Measurements from ENCODE around the gene ATXN7L3.

The ATXN7L3 gene

GRCh38 chr17:44200478-44201155 lies 933 bp upstream of the ATXN7L3 start:
- no peak for DNase-seq (ENCODE audit: low spot score)

DNA sequence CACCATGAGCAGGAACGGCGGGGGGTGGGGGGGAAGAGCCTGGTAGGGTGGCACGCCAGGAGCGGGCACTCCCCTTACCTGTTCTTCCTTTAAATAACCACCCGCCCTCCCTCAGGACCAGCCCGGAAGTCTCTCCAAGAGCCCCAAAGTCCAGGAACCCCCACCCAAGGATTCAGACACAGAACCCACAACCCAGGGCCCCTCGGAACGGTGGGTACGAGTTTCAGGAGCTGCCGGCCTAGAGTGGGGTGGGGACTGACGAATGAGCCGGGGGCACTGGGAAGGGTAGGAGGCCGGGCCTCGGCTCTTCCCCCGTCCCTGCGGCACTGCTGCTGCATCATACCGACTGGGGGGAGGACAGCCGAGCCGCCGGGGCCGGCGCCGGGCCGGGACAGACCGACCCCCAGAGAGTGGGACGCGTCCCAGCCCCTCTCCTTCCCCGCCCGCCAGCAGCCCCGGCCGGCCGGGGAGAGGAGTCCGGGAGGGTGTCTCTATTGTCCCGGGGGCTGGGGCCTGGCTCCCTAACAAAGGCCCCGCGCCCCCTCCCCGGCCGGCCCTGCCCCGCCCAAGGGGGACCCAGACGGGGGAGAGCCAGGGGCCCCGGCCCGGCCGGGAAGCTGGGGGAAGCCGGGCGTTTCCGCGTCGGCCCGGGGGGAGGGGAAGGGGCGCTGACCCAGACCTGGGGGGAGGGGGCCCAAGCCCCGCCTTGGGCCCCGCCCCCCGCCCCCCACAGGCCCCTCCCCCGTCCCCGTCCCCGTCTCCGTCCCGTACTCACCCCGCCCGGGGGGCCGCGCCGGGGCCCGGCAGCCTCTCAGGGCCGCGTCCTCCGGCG lies 747 bp downstream of the ATXN7L3 start:
- DNase-seq (ENCODE audit: low spot score): peak; percentile 95

DNA sequence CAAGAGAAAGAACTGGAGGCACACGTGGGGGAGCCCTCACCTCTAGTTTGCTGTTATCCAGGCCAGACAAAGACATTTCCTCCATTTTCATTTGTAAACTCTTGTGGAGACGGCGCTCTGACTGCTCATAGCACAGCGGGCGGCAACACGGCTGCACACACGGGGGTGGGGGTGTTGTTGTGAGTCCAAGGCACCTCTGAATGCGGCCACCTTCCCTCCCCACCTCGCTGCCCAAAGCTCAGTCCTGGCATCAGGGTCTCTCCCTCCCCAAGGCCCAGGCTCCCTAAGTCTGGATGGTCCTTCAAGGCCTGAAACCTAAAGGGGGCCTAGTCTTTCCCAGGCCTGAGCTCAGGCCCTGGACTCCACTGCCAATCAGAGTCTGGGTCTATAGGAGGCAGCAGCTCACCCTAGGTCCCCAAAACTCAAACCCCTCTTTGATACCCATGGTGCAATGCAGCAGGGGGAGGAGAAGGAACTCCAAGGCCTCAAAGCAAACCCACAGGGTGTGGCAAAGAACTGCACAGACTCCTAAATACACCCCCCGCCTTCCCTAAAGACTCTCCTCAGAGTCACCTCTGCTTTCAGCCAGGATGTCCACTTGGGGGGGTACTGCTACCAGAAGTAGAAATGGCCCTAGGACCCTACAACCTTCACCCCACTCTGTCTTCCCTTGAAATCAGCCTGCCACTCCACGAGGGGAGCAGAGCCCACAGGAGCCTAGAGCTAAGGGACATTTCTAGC lies 1.5 kb downstream of the ATXN7L3 start:
- no peak for DNase-seq (ENCODE audit: low spot score)

GRCh38 chr17:44197107-44197506 lies 2.6 kb downstream of the ATXN7L3 start:
- DNase-seq (ENCODE audit: low spot score): no peak

DNA sequence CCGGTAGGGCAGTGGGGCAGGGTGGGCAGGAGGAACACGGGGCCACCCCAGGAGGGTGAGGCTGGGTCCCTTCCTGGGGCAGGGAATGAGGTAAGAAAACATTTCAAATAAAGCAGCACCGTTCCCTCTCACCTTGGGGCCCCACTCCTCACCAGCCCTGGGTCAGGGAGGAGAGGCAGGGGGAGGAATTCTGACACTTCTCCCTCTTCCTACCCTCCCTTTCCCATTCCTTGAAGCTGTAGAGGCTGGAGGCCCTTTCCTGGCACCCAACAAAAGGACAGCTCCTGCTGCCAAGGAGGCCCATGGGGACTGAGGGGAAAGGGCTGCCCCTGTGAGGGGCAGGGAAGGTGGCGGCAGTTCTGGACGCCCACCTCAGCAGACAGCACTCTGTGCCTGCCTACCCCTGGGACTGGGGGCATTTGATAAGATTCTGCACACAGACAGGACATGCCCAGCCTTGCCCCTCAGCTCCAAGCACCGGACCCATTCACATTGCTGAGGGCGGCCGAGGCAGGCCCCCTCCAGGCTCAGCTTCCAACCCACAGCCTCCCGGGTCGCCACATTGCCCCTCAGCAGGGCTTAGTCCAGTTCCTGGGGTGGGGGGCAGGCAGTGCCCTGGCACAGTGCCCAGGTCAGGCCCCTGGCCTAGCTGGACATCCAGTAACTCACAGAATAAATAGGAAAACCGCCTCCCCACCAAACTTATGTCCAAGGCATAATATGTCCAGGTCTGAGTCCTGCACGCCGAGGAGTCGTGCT lies 6.2 kb downstream of the ATXN7L3 start:
- no peak for DNase-seq (ENCODE audit: low spot score)

- DNase-seq (ENCODE audit: low spot score): no peak
Observed at GRCh38 chr17:44192750-44193149, 6.9 kb downstream of the ATXN7L3 start.

- no peak for DNase-seq (ENCODE audit: low spot score)
Observed at GRCh38 chr17:44191941-44192496, 7.7 kb downstream of the ATXN7L3 start.

GRCh38 chr17:44191369-44191768 lies 8.3 kb downstream of the ATXN7L3 start:
- no peak for DNase-seq (ENCODE audit: low spot score)

GRCh38 chr17:44190481-44190880 lies 9.2 kb downstream of the ATXN7L3 start:
- DNase-seq (ENCODE audit: low spot score): no peak

DNA sequence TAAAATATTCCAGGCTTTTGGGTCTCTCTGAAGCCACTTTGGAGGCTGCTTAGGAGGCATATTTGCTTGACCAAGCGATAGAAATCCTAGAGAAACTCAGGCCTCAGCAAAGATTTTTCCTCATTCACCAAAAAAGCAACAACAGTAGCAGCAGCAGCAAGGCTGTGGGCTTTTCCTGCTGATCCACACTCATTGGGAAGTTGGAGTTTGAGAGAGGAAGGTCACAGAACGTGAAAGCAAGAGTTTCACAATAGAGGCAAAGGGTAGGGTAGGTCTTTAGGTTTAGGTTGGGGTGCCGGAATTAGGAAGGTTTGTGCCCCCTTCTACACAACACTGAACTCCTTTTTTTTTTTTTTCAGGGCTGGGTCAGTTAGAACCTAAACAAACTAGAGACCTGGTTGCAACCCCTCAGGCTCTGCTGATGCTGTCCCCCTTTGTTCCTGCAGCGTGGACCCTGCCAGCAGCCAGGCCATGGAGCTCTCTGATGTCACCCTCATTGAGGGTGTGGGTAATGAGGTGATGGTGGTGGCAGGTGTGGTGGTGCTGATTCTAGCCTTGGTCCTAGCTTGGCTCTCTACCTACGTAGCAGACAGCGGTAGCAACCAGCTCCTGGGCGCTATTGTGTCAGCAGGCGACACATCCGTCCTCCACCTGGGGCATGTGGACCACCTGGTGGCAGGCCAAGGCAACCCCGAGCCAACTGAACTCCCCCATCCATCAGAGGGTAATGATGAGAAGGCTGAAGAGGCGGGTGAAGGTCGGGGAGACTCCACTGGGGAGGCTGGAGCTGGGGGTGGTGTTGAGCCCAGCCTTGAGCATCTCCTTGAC lies 10.9 kb downstream of the ATXN7L3 start:
- DNase-seq (ENCODE audit: low spot score): no peak

GRCh38 chr17:44187131-44187899 lies 12.4 kb downstream of the ATXN7L3 start:
- peak; percentile 90 for DNase-seq (ENCODE audit: low spot score)

DNA sequence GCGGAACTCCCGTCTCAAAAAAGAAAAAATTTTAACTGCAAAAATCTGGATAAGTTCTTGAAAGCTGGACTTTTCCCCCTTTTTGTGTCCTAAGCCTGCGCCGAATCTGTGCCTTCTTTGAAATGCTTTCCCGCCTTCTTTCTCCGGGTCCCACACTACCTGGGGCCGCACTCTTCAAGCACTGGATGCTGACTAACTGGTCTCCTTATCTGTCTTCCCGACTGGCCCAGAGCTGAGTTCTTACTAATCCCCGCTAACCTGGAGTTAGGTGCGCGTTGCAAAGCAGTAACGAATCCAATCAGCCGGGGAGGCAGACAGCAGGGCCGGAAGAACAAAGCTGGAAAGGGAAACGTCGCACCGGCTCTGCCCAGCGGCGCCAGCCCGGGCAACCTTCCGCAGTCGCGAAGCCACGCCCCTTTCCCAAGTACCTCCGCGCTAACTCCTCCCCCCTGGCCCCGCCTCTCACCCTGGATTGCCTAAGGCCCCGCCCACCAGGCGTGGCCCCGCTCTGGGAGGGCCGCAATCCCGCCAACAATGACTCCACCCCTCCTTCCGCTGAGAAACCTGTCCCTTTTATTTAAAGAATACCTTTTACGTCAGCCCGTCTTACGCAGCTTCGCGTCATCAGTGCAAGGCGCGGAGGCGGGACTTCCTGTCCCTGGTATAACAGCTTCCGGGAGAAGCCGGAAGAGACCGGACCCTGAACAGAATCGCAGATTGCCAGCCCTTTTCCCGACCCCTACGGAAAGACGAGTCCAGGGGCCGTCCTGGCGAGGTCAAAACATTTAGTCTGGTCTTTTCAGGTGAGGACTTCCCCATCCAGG lies 13.2 kb downstream of the ATXN7L3 start, which contains the start of gene TMUB2:
TSS of gene TMUB2 (plus strand) at position 666 of the 824 bp plus-strand sequence. CDS start 737 bp downstream, outside the sequence.
- DNase-seq (ENCODE audit: low spot score): peak; percentile 100

DNA sequence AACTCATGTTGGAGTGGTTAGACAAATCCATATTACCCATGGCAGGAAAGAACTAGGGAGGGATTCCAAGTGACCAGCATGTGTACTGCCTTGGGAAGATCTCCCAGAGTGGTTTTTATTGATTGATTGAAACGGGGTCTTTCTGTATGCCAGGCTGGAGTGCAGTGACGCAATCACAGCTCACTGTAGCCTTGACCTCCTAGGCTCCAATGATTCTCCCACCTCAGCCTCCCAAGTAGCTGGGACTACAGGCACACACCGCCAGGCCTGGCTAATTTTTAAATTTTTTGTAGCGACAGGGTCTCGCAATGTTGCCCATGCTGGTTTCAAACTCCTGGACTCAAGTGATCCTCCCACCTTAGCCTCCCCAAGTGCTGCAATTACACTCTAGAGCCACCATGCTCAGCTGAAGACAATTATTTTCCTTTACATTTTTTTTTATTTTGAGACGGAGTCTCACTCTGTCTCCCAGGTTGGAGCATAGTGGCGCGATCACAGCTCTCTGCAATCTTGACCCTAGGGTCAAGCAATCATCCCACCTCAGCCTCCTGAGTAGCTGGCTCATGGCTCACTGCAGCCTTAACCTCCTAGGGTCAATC lies 15.4 kb downstream of the ATXN7L3 start:
- DNase-seq (ENCODE audit: low spot score): no peak

DNA sequence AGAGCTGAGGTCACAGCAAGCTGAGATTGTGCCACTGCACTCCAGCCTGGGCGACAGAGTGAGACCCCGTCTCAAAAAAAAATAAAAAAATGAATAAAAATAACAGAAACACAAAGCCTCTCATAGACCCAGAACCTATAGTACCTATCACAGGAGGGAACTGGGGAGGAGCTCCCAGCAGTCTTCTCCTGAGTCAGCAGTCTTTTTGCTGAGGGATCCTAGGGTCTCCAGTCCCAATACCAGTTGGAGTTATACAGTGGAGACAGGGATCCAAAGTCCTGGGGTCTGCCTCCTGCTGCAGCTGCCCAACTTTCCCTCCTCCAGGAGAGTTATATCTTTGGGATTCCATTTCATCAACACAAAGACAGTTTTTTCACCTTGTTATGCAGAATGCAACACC lies 16.7 kb downstream of the ATXN7L3 start:
- no peak for DNase-seq (ENCODE audit: low spot score)

DNA sequence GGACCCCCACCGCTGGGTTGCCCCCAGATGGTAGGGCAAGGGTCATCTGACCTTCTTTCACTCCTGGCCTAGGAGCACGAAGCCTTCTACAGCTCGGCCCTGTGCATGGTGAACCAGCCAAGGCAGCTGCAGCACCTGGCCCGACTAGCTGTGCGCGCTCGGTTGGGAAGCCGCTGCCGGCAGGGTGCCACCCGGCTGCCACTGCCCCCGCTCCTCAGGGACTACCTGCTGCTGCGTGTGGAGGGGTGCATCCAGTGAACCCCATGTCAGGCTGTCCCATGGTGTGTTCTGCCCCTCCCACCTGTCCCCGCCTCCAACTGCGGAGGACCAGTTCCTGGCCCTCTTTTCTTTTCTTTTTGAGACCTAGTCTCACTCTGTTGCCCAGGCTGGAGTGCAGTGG lies 21.6 kb downstream of the ATXN7L3 start:
- DNase-seq (ENCODE audit: low spot score): no peak

GRCh38 chr17:44177640-44178039 lies 22.0 kb downstream of the ATXN7L3 start:
- DNase-seq (ENCODE audit: low spot score): no peak

DNA sequence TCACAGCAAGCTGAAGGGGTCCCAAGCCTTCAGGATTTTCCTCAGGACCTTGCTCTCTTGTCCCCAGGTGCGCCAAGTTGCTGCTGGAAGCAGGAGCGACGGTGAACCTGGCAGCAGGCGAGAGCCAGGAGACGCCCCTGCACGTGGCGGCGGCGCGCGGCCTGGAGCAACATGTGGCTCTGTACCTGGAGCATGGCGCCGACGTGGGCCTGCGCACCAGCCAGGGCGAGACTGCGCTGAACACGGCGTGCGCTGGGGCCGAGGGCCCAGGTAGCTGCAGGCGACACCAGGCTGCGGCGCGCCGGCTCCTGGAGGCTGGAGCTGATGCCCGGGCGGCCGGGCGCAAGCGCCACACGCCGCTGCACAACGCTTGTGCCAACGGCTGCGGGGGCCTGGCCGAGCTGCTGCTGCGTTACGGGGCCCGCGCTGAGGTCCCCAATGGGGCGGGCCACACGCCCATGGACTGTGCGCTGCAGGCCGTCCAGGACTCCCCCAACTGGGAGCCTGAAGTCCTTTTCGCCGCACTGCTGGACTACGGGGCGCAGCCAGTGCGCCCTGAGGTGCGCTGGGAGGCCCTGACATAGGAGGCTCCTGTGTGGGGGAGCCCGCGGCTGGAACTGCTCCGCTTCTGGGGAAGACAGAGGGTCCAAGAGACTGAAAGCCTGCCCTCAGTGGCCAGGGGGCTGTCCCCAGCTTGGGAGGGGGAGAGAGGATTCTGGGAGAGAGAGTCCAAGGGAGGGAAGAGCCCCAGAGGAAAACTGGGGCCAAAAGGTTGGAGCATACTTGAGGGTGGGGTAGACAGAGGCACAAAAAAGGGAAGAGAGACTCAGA lies 22.8 kb downstream of the ATXN7L3 start:
- DNase-seq (ENCODE audit: low spot score): no peak

DNA sequence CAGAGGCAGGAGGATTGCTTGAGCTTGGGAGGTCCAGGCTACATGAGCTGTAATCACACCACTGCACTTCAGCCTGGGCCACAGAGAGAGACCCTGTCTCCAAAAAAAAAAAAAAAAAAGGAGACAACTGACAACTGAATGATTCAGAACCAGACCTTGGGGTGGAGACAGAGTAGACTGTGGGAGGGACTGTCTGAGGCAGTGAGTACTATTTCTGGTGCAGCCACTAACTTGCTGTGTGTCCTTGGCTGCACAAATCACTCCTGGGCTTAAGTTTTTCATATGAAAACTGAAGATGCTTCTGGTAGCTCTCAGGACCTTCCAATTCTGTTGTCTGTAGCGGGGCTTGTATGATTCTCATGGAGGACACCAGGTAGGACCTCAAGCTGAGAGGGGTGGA lies 23.4 kb downstream of the ATXN7L3 start:
- no peak for DNase-seq (ENCODE audit: low spot score)

Data from D341Med (cell line).